GM21825 (cell line): Measurements from ENCODE around the gene GPX3.

ENCODE experiments used
- ATAC-seq: cut with Tn5 transposase; IDR thresholded peaks from one replicate; pipeline ENCODE4 v1.9.1; 2021; ENCODE audit warnings: mild to moderate bottlenecking, moderate library complexity; ENCODE audit not compliant: unreplicated experiment

Gene GPX3, protein sequence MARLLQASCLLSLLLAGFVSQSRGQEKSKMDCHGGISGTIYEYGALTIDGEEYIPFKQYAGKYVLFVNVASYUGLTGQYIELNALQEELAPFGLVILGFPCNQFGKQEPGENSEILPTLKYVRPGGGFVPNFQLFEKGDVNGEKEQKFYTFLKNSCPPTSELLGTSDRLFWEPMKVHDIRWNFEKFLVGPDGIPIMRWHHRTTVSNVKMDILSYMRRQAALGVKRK

GRCh38 chr5:151020304-151021110, at the start of gene GPX3:
GPX3 (plus strand) TSS chr5:151020591; CDS start chr5:151020655, 64 bp downstream.
- ATAC-seq, result peak; percentile 54

GRCh38 chr5:150978590-150978989, 41.8 kb upstream of the GPX3 start:
- ATAC-seq, result no peak

DNA sequence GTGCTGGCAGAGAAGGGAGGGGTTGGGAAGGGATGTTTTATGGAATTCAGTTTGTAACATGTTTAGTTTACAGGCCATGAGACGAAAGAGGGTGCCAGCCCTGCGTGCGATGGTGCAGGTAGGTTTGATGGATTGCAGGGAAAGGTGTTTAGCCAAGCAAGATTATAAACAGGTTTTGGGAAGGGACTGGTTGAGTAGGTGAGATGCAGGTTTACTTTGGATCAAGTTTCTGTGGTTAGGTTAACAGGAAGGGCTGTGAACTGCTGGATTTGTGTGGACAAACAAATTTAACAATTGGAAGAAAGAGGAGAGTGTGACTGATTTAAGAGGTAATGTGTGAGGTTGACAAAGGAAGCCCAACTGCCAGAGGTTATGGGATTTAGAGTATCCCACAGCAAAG, 32.6 kb upstream of the GPX3 start:
- no peak for ATAC-seq

DNA sequence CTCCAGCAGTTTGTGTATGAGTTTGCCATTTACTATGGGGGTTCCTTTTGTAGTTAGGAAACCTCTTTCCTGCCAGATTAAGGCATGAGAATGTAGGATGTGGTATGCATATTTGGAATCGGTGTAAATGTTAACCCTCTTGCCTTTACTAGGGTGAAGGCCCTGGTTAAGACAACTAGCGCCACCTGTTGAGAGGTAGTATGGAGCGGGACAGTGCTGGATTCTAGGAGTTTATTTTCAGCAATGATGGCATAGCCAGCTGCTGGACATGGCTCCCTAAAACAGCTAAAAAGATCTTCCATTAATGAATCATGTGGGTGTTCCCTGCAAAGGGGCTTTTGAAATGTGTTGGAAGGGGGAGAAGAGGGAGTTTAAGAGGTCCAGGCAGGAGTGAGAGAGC, 30.7 kb upstream of the GPX3 start:
- ATAC-seq, result no peak

DNA sequence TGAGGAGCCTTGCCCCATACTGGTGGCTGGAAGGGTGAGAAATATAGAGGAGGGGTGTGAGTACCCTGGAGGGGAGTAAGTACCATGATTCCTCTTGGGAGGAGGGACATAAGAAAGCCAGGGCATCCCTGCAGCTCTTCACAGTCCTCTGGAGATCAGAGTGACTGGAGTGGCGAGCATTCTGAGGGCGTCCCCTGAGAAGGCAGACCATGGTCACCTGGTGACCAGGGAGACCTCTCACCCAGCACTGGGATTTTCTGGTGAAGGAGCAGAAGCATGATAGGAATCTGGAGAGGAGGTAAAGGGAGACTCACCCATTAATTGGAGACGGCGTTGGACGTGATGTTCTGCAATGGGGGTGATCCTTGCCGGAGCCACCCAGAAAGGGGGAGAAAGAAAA, 27.7 kb upstream of the GPX3 start:
- ATAC-seq, result no peak

DNA sequence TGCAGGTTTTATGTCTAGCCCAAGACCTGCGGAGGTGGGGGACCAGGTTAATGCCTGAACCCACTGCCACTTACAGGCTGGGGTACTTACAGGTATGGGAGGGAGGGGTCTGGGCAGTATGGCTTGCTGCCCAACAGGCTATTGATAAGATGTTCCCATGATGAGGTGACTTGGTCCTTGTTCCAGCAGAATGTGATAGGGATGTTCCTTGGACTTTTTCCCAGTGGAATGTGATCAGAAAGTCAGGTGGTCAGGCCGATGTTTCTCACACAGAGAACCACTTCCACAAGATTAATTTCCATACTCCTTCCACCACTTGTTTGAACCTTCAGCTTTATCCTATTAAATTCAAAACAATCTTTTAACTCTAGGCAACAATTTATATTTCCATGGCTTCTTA, 27.0 kb upstream of the GPX3 start:
- ATAC-seq, result no peak

DNA sequence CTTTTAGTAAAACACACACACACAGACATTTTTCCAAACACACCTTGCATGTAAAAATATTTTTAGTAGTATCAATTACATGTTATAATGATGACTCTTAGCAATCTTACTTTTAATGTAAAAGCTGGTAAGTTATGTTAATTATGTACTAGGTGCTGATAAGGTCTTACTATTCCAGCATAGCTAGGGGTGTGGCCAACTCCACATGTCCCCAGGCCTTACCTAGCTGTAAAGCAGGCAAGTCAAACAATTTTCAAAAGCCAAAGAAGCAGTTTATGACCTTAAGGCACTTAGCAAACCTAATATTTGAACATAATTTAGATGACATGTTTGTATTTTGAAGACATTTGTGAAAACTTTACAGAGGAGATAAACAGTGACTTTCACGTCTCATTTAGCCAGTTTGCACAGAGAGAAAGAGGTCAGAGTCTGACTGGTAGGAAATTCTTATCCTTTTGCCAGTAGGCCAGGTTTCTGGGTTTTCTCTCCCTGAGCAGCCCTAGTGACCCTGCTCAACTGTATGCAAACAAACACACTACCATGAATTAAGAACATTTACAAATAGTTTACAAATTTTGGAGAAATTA, 26.5 kb upstream of the GPX3 start:
- no peak for ATAC-seq

- no peak for ATAC-seq
These were observed 20.5 kb upstream of the GPX3 start for GRCh38 chr5:150999704-151000442.

- no peak for ATAC-seq
These were observed 19.0 kb upstream of the GPX3 start for GRCh38 chr5:151001436-151001835.

GRCh38 chr5:151002250-151002649, 18.1 kb upstream of the GPX3 start:
- ATAC-seq, result no peak

- ATAC-seq, result no peak
These were observed 17.5 kb upstream of the GPX3 start for GRCh38 chr5:151002681-151003502.

- no peak for ATAC-seq
These were observed 16.9 kb upstream of the GPX3 start for GRCh38 chr5:151003503-151003860.

GRCh38 chr5:151004499-151004898, 15.9 kb upstream of the GPX3 start:
- ATAC-seq, result no peak

- no peak for ATAC-seq
These were observed 15.0 kb upstream of the GPX3 start for GRCh38 chr5:151005187-151005949.

DNA sequence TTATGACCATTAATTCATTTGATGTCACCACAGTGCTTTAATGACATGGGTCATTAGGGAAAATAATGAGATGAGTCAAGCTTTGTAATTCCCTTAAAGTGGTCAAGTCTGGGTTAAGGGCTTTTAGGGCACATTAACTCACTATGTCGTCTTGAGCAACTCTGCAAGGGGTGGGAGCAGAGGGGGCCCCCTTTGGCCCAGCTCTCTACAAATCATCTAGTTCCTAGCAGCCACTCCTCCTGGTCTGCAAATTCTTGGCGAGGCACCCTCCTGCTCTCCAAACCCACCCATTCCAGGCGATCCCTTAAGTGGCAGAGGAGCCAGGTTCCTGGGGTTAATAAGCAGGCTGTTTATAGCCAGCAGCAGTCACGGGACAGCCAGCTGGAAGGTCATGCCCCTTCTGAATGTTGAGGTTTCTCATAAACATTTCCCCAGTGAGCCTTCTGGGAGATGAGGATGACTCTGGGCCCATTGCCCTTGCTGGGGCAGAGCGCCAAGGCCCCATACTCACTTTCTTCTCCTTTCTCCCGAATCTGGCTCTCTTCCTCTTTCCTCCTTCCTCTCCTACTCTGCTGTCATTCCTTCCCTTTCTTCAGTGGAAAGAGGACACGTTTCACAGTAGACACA, 14.3 kb upstream of the GPX3 start:
- ATAC-seq, result no peak

DNA sequence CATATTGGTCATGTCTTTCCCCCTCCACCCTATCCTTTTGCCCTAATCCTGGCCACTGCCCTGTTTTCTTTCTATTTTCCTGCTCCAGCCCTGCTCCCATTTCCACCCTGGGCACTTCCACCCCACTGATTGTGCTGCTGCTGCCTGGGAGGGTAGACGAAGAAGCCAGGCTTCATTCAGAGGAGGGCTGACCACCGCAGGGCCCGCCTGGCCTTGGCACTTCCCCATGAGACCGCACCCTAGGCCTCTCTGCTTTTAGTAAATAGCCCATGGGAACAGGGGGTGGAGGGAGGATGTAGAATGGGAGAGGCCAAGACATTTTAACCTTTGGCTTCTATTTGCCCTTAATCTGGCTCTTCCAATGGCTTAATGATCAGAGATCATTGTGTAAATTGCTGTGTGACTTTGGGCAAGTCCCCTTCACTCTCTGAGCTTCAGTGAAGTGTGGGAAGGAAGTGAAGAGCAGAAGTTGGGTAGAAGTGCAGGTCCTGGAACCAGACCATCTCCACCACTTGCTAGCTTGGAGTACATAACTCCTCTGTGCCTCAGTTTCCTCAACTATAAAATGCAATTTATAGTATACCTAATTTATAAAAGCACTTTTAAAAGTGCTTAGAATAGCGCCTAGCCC, 13.6 kb upstream of the GPX3 start:
- no peak for ATAC-seq

GRCh38 chr5:151007430-151008209, 12.8 kb upstream of the GPX3 start:
- ATAC-seq, result no peak

DNA sequence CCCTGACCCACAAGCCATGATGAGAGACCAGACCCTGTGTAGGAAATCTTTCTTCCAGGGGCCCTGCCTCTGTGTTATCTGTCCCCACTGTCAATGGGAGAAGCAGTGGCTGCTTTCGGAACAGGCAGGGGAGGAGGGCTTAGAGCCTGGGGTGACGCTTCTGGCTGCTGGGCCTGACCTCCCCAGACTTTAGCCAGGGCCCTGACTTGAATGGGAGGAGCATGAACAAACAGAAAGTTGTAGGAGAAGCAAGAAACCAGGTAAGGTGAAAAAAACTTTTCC, 12.2 kb upstream of the GPX3 start:
- ATAC-seq, result no peak

DNA sequence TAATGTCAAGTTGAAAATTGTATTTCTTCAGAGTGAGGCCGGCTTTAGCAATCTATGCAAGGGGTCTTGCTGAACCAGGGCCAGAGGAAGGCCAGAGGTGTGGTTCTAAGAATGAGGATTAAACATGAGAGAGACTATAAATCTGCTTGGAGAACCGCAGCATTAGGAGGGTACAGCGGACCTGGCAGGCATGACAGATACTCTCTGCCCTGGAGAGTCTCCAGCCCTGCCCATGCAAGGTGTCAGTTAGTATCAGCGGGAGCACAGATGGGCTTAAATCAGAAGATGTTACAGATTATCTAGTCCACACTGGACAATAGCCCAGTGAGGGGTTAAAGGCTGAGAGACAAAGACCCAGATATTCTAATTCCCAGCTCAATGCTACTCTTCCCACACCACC, 11.5 kb upstream of the GPX3 start:
- ATAC-seq, result no peak
